HEK293 (cell line): ENCODE measurements around the gene UGT2A3.

Experiments
- CTCF ChIA-PET: fragments of 350-600 bp; formaldehyde crosslinking; extraction: SDS; loops from one replicate; lab custom pipeline; 2021; ENCODE audit warnings: antibody characterized with exemption; lab: Yijun Ruan, JAX
- POLR2A ChIA-PET: fragments of 300-600 bp; formaldehyde crosslinking; extraction: SDS; loops from one replicate; lab custom pipeline; 2020; ENCODE audit warnings: antibody characterized with exemption, inconsistent platforms; lab: Yijun Ruan, JAX
- H3K27ac ChIP-seq: fragments of 200-500 bp; sonication (Bioruptor generic); 2 replicates; pipeline ENCODE4 v1.5.1; 2014; ENCODE audit warnings: low read depth, low read length, control low read depth, inconsistent platforms; ENCODE audit errors: extremely low read depth
- H3K36me3 ChIP-seq, 2 experiments: fragments of 200-500 bp in 1 of 2; sonication (Bioruptor generic) in 1 of 2; 1 replicate in 1 of 2; 2 replicates in 1 of 2; pipeline ENCODE4 v1.5.1; 2014 to 2017; ENCODE audit warnings: inconsistent platforms in 2 of 2, low read length in 2 of 2; ENCODE audit not compliant: control insufficient read depth in 2 of 2, insufficient read depth in 1 of 2
- H3K4me1 ChIP-seq: fragments of 200-500 bp; sonication (Bioruptor generic); 2 replicates; pipeline ENCODE4 v1.5.1; 2014; ENCODE audit warnings: mild to moderate bottlenecking, low read length, inconsistent platforms; ENCODE audit not compliant: control insufficient read depth, insufficient read depth
- H3K4me3 ChIP-seq: 2 replicates; pipeline ENCODE4 v1.5.1; 2011; ENCODE audit warnings: low read depth, mild to moderate bottlenecking, control low read depth, low read length, moderate library complexity
- H3K9me3 ChIP-seq: fragments of 200-500 bp; sonication (Bioruptor generic); 2 replicates; pipeline ENCODE4 v1.5.1; 2014; ENCODE audit warnings: low read depth, low read length, inconsistent platforms; ENCODE audit not compliant: control insufficient read depth, insufficient read depth
- BCL11A ChIP-seq: fragments of 450-650 bp; formaldehyde crosslinking; IDR thresholded peaks from 2 replicates; pipeline ENCODE4 v1.5.1; 2016; ENCODE audit warnings: low read depth, missing biosample characterization, missing genetic modification characterization
- HOXA7 ChIP-seq: sonication (generic); formaldehyde crosslinking; IDR thresholded peaks from 2 replicates; pipeline ENCODE4 v1.8.1; 2022; ENCODE audit warnings: missing genetic modification reagents, borderline replicate concordance
- INSM2 ChIP-seq: fragments of 450-650 bp; formaldehyde crosslinking; IDR thresholded peaks from 2 replicates; pipeline ENCODE4 v1.5.1; 2016; ENCODE audit warnings: missing biosample characterization, missing genetic modification characterization
- KLF9 ChIP-seq: fragments of 450-650 bp; formaldehyde crosslinking; IDR thresholded peaks from 2 replicates; pipeline ENCODE4 v1.5.1; 2016; ENCODE audit warnings: missing biosample characterization, missing genetic modification characterization, low read depth
- REPIN1 ChIP-seq: fragments of 450-650 bp; formaldehyde crosslinking; IDR thresholded peaks from 2 replicates; pipeline ENCODE4 v1.5.1; 2017; ENCODE audit warnings: missing biosample characterization, missing genetic modification characterization, low read depth
- SP7 ChIP-seq: fragments of 450-650 bp; formaldehyde crosslinking; IDR thresholded peaks from 2 replicates; pipeline ENCODE4 v1.5.1; 2016; ENCODE audit warnings: missing biosample characterization, missing genetic modification characterization
- ZBTB48 ChIP-seq: fragments of 450-650 bp; formaldehyde crosslinking; IDR thresholded peaks from 2 replicates; pipeline ENCODE4 v1.5.1; 2016; ENCODE audit warnings: missing biosample characterization, missing genetic modification characterization
- ZNF132 ChIP-seq: fragments of 450-650 bp; formaldehyde crosslinking; IDR thresholded peaks from 2 replicates; pipeline ENCODE4 v1.5.1; 2017; ENCODE audit warnings: missing biosample characterization, missing genetic modification characterization, borderline replicate concordance
- ZNF175 ChIP-seq: fragments of 450-650 bp; formaldehyde crosslinking; IDR thresholded peaks from 2 replicates; pipeline ENCODE4 v1.5.1; 2016; ENCODE audit warnings: missing biosample characterization, missing genetic modification characterization
- ZNF214 ChIP-seq: fragments of 450-650 bp; formaldehyde crosslinking; IDR thresholded peaks from 2 replicates; pipeline ENCODE4 v1.5.1; 2017; ENCODE audit warnings: missing biosample characterization, mild to moderate bottlenecking, missing genetic modification characterization, borderline replicate concordance
- ZNF24 ChIP-seq: fragments of 450-650 bp; formaldehyde crosslinking; IDR thresholded peaks from 2 replicates; pipeline ENCODE4 v1.5.1; 2016; ENCODE audit warnings: missing biosample characterization, missing genetic modification characterization
- ZNF335 ChIP-seq: fragments of 450-650 bp; formaldehyde crosslinking; conservative IDR thresholded peaks from 2 replicates; pipeline ENCODE4 v1.5.1; 2016; ENCODE audit warnings: missing biosample characterization, missing genetic modification characterization
- ZNF398 ChIP-seq: fragments of 450-650 bp; formaldehyde crosslinking; IDR thresholded peaks from 2 replicates; pipeline ENCODE4 v1.5.1; 2017; ENCODE audit warnings: missing biosample characterization, missing genetic modification characterization
- ZNF426 ChIP-seq: fragments of 450-650 bp; formaldehyde crosslinking; IDR thresholded peaks from 2 replicates; pipeline ENCODE4 v1.5.1; 2017; ENCODE audit warnings: missing biosample characterization, missing genetic modification characterization, mild to moderate bottlenecking, inconsistent platforms, moderate library complexity
- ZNF501 ChIP-seq: fragments of 450-650 bp; formaldehyde crosslinking; IDR thresholded peaks from 2 replicates; pipeline ENCODE4 v1.5.1; 2016; ENCODE audit warnings: missing biosample characterization, missing genetic modification characterization
- ZNF585B ChIP-seq: fragments of 450-650 bp; formaldehyde crosslinking; IDR thresholded peaks from 2 replicates; pipeline ENCODE4 v1.5.1; 2016; ENCODE audit warnings: missing biosample characterization, missing genetic modification characterization
- ZNF626 ChIP-seq: fragments of 450-650 bp; sonication (Bioruptor Pico); formaldehyde crosslinking; IDR thresholded peaks from 2 replicates; pipeline ENCODE4 v1.5.1; 2018; ENCODE audit warnings: missing biosample characterization, missing genetic modification characterization, inconsistent platforms
- ZNF707 ChIP-seq: fragments of 450-650 bp; formaldehyde crosslinking; IDR thresholded peaks from 2 replicates; pipeline ENCODE4 v1.5.1; 2016; ENCODE audit warnings: missing biosample characterization, missing genetic modification characterization
- ZNF785 ChIP-seq: fragments of 450-650 bp; formaldehyde crosslinking; IDR thresholded peaks from 2 replicates; pipeline ENCODE4 v1.5.1; 2016; ENCODE audit warnings: missing biosample characterization, missing genetic modification characterization
- ZNF791 ChIP-seq: fragments of 450-650 bp; formaldehyde crosslinking; IDR thresholded peaks from 2 replicates; pipeline ENCODE4 v1.5.1; 2016; ENCODE audit warnings: missing biosample characterization, missing genetic modification characterization
- TF ChIP-seq, protein P1 (sequence below): fragments of 450-650 bp; formaldehyde crosslinking; IDR thresholded peaks from 2 replicates; pipeline ENCODE4 v1.5.1; 2016; ENCODE audit warnings: missing biosample characterization, missing genetic modification characterization, borderline replicate concordance
- TF ChIP-seq, protein P2 (sequence below): fragments of 450-650 bp; formaldehyde crosslinking; IDR thresholded peaks from 2 replicates; pipeline ENCODE4 v1.5.1; 2016; ENCODE audit warnings: missing biosample characterization, missing genetic modification characterization
- TF ChIP-seq, protein P3 (sequence below): fragments of 450-650 bp; IDR thresholded peaks from 2 replicates; pipeline ENCODE4 v1.5.1; 2018; ENCODE audit warnings: missing biosample characterization, missing genetic modification characterization
- TF ChIP-seq, protein P4 (sequence below): fragments of 450-650 bp; formaldehyde crosslinking; IDR thresholded peaks from 2 replicates; pipeline ENCODE4 v1.5.1; 2017; ENCODE audit warnings: missing biosample characterization, missing genetic modification characterization

The UGT2A3 gene

GRCh38 chr4:68906780-68907137, 44.8 kb downstream of the UGT2A3 start (continued):
- TF ChIP-seq HOXA7 (CRISPR knock-in tag): no peak
- no peak for TF ChIP-seq BCL11A (tag by site-specific recombination)
- TF ChIP-seq ZNF791 (tag by site-specific recombination): no peak
- no peak for TF ChIP-seq ZNF175 (tag by site-specific recombination)
- TF ChIP-seq ZNF24: no peak
- no peak for TF ChIP-seq ZNF626
- no peak for TF ChIP-seq ZBTB48 (tag by site-specific recombination)
- TF ChIP-seq ZNF785 (tag by site-specific recombination): no peak
- TF ChIP-seq, protein P1, sequence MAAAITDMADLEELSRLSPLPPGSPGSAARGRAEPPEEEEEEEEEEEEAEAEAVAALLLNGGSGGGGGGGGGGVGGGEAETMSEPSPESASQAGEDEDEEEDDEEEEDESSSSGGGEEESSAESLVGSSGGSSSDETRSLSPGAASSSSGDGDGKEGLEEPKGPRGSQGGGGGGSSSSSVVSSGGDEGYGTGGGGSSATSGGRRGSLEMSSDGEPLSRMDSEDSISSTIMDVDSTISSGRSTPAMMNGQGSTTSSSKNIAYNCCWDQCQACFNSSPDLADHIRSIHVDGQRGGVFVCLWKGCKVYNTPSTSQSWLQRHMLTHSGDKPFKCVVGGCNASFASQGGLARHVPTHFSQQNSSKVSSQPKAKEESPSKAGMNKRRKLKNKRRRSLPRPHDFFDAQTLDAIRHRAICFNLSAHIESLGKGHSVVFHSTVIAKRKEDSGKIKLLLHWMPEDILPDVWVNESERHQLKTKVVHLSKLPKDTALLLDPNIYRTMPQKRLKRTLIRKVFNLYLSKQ: no peak
- TF ChIP-seq, all 188 proteins: peak for 0

- Histone ChIP-seq H3K9me3 (no peaks in the 10 kb centered on the region), H3K27ac (no peak overlapping the region), H3K4me1 (no peaks in the 10 kb centered on the region), H3K36me3 (no peaks in the 10 kb centered on the region), H3K4me3 (no peak overlapping the region)
- CTCF ChIA-PET: no interaction called here
- POLR2A ChIA-PET: no interaction called here
- TF ChIP-seq, protein P2, sequence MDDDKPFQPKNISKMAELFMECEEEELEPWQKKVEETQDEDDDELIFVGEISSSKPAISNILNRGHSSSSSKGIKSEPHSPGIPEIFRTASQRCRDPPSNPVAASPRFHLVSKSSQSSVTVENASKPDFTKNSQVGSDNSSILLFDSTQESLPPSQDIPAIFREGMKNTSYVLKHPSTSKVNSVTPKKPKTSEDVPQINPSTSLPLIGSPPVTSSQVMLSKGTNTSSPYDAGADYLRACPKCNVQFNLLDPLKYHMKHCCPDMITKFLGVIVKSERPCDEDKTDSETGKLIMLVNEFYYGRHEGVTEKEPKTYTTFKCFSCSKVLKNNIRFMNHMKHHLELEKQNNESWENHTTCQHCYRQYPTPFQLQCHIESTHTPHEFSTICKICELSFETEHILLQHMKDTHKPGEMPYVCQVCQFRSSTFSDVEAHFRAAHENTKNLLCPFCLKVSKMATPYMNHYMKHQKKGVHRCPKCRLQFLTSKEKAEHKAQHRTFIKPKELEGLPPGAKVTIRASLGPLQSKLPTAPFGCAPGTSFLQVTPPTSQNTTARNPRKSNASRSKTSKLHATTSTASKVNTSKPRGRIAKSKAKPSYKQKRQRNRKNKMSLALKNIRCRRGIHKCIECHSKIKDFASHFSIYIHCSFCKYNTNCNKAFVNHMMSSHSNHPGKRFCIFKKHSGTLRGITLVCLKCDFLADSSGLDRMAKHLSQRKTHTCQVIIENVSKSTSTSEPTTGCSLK: no peak
- TF ChIP-seq ZNF585B (tag by site-specific recombination): no peak
- no peak for TF ChIP-seq ZNF398 (tag by site-specific recombination)
- TF ChIP-seq, protein P3, sequence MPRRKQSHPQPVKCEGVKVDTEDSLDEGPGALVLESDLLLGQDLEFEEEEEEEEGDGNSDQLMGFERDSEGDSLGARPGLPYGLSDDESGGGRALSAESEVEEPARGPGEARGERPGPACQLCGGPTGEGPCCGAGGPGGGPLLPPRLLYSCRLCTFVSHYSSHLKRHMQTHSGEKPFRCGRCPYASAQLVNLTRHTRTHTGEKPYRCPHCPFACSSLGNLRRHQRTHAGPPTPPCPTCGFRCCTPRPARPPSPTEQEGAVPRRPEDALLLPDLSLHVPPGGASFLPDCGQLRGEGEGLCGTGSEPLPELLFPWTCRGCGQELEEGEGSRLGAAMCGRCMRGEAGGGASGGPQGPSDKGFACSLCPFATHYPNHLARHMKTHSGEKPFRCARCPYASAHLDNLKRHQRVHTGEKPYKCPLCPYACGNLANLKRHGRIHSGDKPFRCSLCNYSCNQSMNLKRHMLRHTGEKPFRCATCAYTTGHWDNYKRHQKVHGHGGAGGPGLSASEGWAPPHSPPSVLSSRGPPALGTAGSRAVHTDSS (tag by site-specific recombination): no peak
- TF ChIP-seq ZNF132: no peak
- TF ChIP-seq ZNF501: no peak
- no peak for TF ChIP-seq ZNF426 (tag by site-specific recombination)
- no peak for TF ChIP-seq ZNF335 (tag by site-specific recombination)
- TF ChIP-seq INSM2 (tag by site-specific recombination): no peak
- TF ChIP-seq SP7 (tag by site-specific recombination): no peak
- TF ChIP-seq KLF9 (tag by site-specific recombination): no peak
- TF ChIP-seq, protein P4, sequence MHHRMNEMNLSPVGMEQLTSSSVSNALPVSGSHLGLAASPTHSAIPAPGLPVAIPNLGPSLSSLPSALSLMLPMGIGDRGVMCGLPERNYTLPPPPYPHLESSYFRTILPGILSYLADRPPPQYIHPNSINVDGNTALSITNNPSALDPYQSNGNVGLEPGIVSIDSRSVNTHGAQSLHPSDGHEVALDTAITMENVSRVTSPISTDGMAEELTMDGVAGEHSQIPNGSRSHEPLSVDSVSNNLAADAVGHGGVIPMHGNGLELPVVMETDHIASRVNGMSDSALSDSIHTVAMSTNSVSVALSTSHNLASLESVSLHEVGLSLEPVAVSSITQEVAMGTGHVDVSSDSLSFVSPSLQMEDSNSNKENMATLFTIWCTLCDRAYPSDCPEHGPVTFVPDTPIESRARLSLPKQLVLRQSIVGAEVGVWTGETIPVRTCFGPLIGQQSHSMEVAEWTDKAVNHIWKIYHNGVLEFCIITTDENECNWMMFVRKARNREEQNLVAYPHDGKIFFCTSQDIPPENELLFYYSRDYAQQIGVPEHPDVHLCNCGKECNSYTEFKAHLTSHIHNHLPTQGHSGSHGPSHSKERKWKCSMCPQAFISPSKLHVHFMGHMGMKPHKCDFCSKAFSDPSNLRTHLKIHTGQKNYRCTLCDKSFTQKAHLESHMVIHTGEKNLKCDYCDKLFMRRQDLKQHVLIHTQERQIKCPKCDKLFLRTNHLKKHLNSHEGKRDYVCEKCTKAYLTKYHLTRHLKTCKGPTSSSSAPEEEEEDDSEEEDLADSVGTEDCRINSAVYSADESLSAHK (tag by site-specific recombination): no peak
- TF ChIP-seq REPIN1 (tag by site-specific recombination): no peak
- no peak for TF ChIP-seq ZNF707 (tag by site-specific recombination)
- no peak for TF ChIP-seq ZNF214 (tag by site-specific recombination)
Observed at GRCh38 chr4:68905939-68906779, 45.4 kb downstream of the UGT2A3 start.
